Measurements from ENCODE around the gene C16orf95. TPM values are rescaled to one million over a fixed set of nuclear protein-coding genes. Genes with fewer than 3 reads are reported as not detected.

C16orf95 gene
- total RNA-seq, 2 experiments from 2014 or later: 11.5 to 13.6 TPM

DNA sequence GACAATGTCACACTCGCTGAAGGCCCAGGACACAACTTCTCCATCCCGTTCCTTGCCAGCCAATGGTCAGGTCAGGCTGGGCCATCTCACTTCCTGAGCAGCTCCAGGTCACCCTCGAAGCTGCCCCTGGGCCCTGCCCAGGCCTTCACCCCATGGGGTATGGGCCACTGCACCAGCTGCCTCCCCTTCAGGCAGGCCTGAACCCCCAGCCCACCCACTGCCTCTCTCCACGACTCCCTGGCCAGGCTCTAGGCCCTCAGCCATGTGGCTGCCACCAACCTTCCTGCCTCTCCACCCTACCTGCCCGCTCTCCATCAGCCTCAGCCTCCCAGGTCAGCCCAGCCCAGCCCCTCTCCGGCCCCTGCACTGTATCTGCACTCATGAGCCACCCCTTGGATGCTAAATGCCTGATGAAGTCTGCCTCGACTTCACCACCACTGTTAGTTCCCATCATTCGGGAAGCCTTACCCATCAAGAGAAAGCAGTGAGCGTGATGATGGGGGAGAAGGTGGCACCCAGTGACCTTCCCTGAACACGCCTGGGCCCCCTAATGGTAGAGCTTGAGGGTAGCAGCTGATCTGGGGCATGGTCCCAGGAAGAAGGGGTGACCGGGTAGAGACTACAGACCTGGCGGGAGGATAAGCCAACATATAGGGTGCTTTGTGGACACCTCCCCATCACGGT is 30.9 kb upstream of the C16orf95 start:
- POLR2A ChIA-PET: interaction anchor here (0.5 kb wide), 1 partner anchor 113 kb away, joined by 3 read pairs; no protein-coding TSS in a partner anchor
- DNase-seq (no peak), ATAC-seq (no peak)
- Mint-ChIP-seq H3K27me3 (no peaks in the 10 kb centered on the region), H3K4me1 (ENCODE audit: low read depth) (peaks cover 22% of the 10 kb centered on the region), H3K9me3 (no peaks in the 10 kb centered on the region), H3K36me3 (ENCODE audit: low read depth) (peaks cover 34% of the 10 kb centered on the region), H3K4me3 (no peak overlapping the region), H3K27ac (peak overlapping the region; percentile 59)
- TF ChIP-seq, protein P1, sequence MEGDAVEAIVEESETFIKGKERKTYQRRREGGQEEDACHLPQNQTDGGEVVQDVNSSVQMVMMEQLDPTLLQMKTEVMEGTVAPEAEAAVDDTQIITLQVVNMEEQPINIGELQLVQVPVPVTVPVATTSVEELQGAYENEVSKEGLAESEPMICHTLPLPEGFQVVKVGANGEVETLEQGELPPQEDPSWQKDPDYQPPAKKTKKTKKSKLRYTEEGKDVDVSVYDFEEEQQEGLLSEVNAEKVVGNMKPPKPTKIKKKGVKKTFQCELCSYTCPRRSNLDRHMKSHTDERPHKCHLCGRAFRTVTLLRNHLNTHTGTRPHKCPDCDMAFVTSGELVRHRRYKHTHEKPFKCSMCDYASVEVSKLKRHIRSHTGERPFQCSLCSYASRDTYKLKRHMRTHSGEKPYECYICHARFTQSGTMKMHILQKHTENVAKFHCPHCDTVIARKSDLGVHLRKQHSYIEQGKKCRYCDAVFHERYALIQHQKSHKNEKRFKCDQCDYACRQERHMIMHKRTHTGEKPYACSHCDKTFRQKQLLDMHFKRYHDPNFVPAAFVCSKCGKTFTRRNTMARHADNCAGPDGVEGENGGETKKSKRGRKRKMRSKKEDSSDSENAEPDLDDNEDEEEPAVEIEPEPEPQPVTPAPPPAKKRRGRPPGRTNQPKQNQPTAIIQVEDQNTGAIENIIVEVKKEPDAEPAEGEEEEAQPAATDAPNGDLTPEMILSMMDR (IDR thresholded peaks at IDR 0.05): no peak
- CTCF ChIA-PET: no interaction called here
- intact Hi-C loops (cut with micrococcal nuclease): no loop called here

DNA sequence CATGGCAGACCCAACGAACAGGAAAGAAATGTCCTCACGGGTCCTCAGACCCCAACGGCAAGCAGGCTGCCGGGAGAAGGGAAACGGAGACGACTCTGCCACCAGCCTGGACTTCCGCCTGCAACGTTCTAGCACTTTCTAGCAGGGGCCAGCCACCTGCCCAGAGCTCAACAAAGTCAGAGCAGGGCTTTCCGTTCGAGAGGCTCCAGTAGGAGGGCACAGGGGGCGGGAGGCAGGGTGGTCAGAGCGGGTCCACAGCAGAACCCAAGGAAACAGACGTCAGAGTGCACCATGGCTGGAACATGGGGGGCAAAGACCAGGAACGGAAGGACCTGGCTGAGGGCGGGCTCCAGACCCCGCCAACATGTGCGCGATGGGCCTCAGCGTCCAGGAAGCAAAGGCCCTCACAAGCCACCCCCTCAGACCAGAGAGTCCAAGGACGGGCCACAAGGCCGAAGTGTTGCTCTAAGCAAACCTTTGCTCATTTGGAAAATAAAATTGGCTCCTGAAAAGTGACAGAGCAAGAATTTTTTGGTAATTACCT is 29.4 kb upstream of the C16orf95 start:
- H3K36me3 Mint-ChIP-seq (ENCODE audit: low read depth): peaks cover 46% of the 10 kb centered on the region
- TF ChIP-seq, protein P1 (IDR thresholded peaks at IDR 0.05): no peak
- ChIA-PET CTCF (no interaction called here), POLR2A (no interaction called here)
- no peak overlapping the region for H3K27ac Mint-ChIP-seq
- H3K27me3 Mint-ChIP-seq: no peaks in the 10 kb centered on the region
- H3K4me3 Mint-ChIP-seq: no peak overlapping the region
- no peaks in the 10 kb centered on the region for H3K9me3 Mint-ChIP-seq
- ATAC-seq: no peak
- intact Hi-C loops (cut with micrococcal nuclease): no loop called here
- H3K4me1 Mint-ChIP-seq (ENCODE audit: low read depth): peaks cover 25% of the 10 kb centered on the region
- DNase-seq: no peak

DNA sequence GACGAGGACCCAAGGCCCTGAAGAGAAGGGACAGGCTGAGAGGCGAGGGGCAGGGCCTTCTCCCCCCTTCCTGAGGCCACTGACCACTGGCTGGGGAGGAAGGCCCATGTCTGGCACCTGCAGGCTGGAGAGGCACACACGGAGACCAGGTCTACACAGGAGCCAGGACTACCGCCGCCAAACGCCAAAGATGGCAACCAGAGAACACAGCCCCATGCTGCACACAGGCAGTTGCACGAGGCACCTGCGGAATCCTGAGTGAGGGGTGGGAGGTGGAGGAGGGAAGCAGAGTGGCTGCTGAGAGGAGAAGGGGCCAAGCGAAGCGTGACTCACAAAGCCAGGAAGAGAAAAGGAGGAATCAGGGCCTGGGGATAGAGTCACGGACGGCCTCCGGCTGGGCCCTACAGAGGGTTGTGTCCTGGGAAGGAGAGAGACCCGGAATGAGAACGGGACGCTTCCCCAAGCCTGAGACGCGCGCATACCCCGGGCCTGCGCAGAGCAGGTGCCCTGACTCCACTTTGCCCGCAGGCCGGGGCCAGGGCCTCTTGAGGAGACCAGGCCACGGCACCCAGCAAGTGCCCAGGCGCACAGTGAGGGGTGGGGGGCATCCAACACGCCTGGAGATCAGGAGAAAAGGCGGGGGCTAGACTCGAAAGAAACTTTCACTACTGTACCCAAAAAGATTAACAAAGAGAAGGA is 28.7 kb upstream of the C16orf95 start:
- H3K36me3 Mint-ChIP-seq (ENCODE audit: low read depth): peaks cover 49% of the 10 kb centered on the region
- H3K27me3 Mint-ChIP-seq: no peaks in the 10 kb centered on the region
- intact Hi-C loops (cut with micrococcal nuclease): no loop called here
- H3K27ac Mint-ChIP-seq: peak overlapping the region; percentile 95
- CTCF ChIA-PET: interaction anchor here (1.3 kb wide), 1 partner anchor 36 kb away, joined by 3 read pairs; no protein-coding TSS in a partner anchor
- POLR2A ChIA-PET: no interaction called here
- peaks cover 26% of the 10 kb centered on the region for H3K4me1 Mint-ChIP-seq (ENCODE audit: low read depth)
- TF ChIP-seq, protein P1 (IDR thresholded peaks at IDR 0.05): no peak
- no peaks in the 10 kb centered on the region for H3K9me3 Mint-ChIP-seq
- no peak for ATAC-seq
- DNase-seq: no peak
- H3K4me3 Mint-ChIP-seq: peak overlapping the region; percentile 53

DNA sequence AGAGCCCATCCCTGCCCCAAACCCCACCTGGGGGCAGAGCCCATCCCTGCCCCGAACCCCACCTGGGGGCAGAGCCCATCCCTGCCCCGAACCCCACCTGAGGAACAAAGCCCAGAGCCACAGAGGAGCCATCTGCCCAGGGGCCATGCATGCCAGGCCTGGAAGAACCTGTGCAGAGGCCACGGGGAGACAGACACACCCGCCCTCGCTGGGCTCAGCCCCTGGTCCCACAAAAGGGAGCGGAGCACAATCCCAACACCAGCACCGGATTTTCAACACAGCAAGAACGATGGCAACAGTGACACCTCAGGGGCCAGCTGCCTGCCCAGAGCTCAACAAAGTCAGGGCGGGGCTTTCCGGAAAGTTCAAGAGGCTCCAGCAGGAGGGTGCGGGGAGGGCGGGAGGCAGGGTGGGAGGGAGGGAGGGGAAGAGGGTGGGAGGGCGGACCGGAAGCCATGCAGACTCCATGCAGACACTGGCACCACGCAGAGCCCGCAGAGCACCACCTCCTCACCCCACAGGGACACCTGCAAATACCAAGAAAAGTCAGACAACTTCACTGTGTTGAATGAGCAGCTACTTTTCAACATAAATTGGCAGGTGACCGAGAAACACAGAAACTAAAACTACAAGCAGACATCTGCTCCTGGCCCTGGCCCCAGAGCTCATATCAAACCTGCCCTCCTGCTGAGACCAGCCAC is 27.9 kb upstream of the C16orf95 start:
- Mint-ChIP-seq H3K36me3 (ENCODE audit: low read depth) (peaks cover 54% of the 10 kb centered on the region), H3K4me3 (peak overlapping the region; percentile 53), H3K9me3 (no peaks in the 10 kb centered on the region), H3K27ac (peak overlapping the region; percentile 95), H3K4me1 (ENCODE audit: low read depth) (peaks cover 26% of the 10 kb centered on the region), H3K27me3 (no peaks in the 10 kb centered on the region)
- DNase-seq (peak; percentile 79), ATAC-seq (peak; percentile 79)
- ChIA-PET CTCF (interaction anchor here (0.9 to 1.3 kb wide), 3 partner anchors 13 to 291 kb away, joined by 3 read pairs; no protein-coding TSS in a partner anchor), POLR2A (no interaction called here)
- intact Hi-C loops (cut with micrococcal nuclease): no loop called here
- TF ChIP-seq, protein P1 (IDR thresholded peaks at IDR 0.05): no peak
